ENCODE data around the gene DOCK9. TPM values are rescaled to one million over a fixed set of nuclear protein-coding genes. Genes with fewer than 3 reads are reported as not detected.

DOCK9 gene
- total RNA-seq, 1 experiment from 2014 or later: 36.6 TPM

DNA sequence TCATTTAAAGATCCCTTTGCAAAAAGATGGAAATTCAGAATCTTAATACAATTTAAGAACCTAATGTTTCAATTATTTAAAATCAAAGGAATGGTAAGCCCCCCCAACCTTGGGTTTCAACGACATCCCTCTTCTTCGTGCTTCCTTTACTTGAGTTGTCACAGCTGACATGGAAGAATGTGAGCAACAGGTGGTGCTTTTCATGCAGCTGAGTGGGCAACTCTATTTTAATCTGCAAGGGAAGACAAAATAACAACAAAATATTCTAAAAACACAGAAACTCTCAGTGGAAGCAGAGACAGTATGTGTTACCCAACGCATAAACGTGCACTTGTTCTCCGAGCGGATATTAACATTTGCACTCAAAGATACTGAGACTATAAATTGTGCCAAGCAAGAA lies 92.3 kb downstream of the DOCK9 start:
- Mint-ChIP-seq H3K27me3 (ENCODE audit: low read depth) (no peaks in the 10 kb centered on the region), H3K9me3 (no peaks in the 10 kb centered on the region), H3K4me3 (no peak overlapping the region), H3K36me3 (peaks cover 15% of the 10 kb centered on the region), H3K4me1 (peaks cover 30% of the 10 kb centered on the region), H3K27ac (no peak overlapping the region; the same call in 1 of the 2 replicates)
- ChIA-PET CTCF (interaction anchor here (0.6 kb wide), 1 partner anchor 143 kb away, joined by 3 read pairs; no protein-coding TSS in a partner anchor), POLR2A (no interaction called here)
- TF ChIP-seq ZSCAN18 (CRISPR knock-in tag; IDR thresholded peaks at IDR 0.05) (no peak), ELF4 (CRISPR knock-in tag; IDR thresholded peaks at IDR 0.05; ENCODE audit: low read depth) (no peak), RELA (CRISPR knock-in tag; IDR thresholded peaks at IDR 0.05; ENCODE audit: borderline replicate concordance) (no peak), KAT7 (CRISPR knock-in tag; IDR thresholded peaks at IDR 0.05; ENCODE audit: borderline replicate concordance) (no peak), TCF7 (CRISPR knock-in tag; IDR thresholded peaks at IDR 0.05; ENCODE audit: low read depth) (no peak), ZNF138 (CRISPR knock-in tag; conservative IDR thresholded peaks at IDR 0.05) (no peak), ZNF317 (CRISPR knock-in tag; IDR thresholded peaks at IDR 0.05; ENCODE audit: borderline replicate concordance, low read depth) (no peak), ZBTB21 (CRISPR knock-in tag; IDR thresholded peaks at IDR 0.05; ENCODE audit: borderline replicate concordance) (no peak), MYBL2 (CRISPR knock-in tag; IDR thresholded peaks at IDR 0.05) (no peak), SMAD3 (CRISPR knock-in tag; IDR thresholded peaks at IDR 0.05; ENCODE audit: borderline replicate concordance) (no peak), ATF2 (CRISPR knock-in tag; IDR thresholded peaks at IDR 0.05; ENCODE audit: borderline replicate concordance, low read depth) (no peak), GABPB1 (CRISPR knock-in tag; IDR thresholded peaks at IDR 0.05) (no peak), GRHL2 (CRISPR knock-in tag; IDR thresholded peaks at IDR 0.05; ENCODE audit: insufficient replicate concordance, severe bottlenecking) (no peak), RORB (CRISPR knock-in tag; IDR thresholded peaks at IDR 0.05) (no peak), OVOL2 (CRISPR knock-in tag; IDR thresholded peaks at IDR 0.05; ENCODE audit: borderline replicate concordance) (no peak)
- TF ChIP-seq, protein P1, sequence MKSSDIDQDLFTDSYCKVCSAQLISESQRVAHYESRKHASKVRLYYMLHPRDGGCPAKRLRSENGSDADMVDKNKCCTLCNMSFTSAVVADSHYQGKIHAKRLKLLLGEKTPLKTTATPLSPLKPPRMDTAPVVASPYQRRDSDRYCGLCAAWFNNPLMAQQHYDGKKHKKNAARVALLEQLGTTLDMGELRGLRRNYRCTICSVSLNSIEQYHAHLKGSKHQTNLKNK (CRISPR knock-in tag; IDR thresholded peaks at IDR 0.05): no peak
- TF ChIP-seq, protein P2, sequence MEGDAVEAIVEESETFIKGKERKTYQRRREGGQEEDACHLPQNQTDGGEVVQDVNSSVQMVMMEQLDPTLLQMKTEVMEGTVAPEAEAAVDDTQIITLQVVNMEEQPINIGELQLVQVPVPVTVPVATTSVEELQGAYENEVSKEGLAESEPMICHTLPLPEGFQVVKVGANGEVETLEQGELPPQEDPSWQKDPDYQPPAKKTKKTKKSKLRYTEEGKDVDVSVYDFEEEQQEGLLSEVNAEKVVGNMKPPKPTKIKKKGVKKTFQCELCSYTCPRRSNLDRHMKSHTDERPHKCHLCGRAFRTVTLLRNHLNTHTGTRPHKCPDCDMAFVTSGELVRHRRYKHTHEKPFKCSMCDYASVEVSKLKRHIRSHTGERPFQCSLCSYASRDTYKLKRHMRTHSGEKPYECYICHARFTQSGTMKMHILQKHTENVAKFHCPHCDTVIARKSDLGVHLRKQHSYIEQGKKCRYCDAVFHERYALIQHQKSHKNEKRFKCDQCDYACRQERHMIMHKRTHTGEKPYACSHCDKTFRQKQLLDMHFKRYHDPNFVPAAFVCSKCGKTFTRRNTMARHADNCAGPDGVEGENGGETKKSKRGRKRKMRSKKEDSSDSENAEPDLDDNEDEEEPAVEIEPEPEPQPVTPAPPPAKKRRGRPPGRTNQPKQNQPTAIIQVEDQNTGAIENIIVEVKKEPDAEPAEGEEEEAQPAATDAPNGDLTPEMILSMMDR (IDR thresholded peaks at IDR 0.05): no peak
- TF ChIP-seq, protein P3, sequence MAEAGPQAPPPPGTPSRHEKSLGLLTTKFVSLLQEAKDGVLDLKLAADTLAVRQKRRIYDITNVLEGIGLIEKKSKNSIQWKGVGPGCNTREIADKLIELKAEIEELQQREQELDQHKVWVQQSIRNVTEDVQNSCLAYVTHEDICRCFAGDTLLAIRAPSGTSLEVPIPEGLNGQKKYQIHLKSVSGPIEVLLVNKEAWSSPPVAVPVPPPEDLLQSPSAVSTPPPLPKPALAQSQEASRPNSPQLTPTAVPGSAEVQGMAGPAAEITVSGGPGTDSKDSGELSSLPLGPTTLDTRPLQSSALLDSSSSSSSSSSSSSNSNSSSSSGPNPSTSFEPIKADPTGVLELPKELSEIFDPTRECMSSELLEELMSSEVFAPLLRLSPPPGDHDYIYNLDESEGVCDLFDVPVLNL (CRISPR knock-in tag; IDR thresholded peaks at IDR 0.05; ENCODE audit: borderline replicate concordance, low read depth): no peak
- DNase-seq (ENCODE audit: low spot score): no peak
- ATAC-seq: no peak

GRCh38 chr13:98883998-98884397 lies 93.9 kb downstream of the DOCK9 start:
- no peak overlapping the region for H3K4me3 Mint-ChIP-seq
- H3K4me1 Mint-ChIP-seq: peaks cover 22% of the 10 kb centered on the region
- ChIA-PET POLR2A (no interaction called here), CTCF (no interaction called here)
- no peak for ATAC-seq
- H3K27me3 Mint-ChIP-seq (ENCODE audit: low read depth): no peaks in the 10 kb centered on the region
- H3K27ac Mint-ChIP-seq: no peak overlapping the region
- no peaks in the 10 kb centered on the region for H3K9me3 Mint-ChIP-seq
- TF ChIP-seq JUN (CRISPR knock-in tag; IDR thresholded peaks at IDR 0.05) (no peak), GRHL2 (CRISPR knock-in tag; IDR thresholded peaks at IDR 0.05; ENCODE audit: insufficient replicate concordance, severe bottlenecking) (no peak)
- TF ChIP-seq, protein P1 (CRISPR knock-in tag; IDR thresholded peaks at IDR 0.05): no peak
- DNase-seq (ENCODE audit: low spot score): no peak
- H3K36me3 Mint-ChIP-seq: peaks cover 15% of the 10 kb centered on the region

Measured in WTC11 (cell line).